CD4-positive, alpha-beta T cell treated with Interleukin-4 for 1 hour (primary cell): Measurements from ENCODE around the gene PTS.

Experiments
- DNase-seq, 2 donors: peaks; one replicate each; pipeline ENCODE4 v3.0.0-alpha.2; 2020 to 2022

PTS gene

GRCh38 chr11:112222303-112222702 is 3.9 kb upstream of the PTS start:
- no peak for DNase-seq

GRCh38 chr11:112223121-112223520 is 3.1 kb upstream of the PTS start:
- DNase-seq, result no peak

- DNase-seq, result no peak
These were observed 2.3 kb upstream of the PTS start for GRCh38 chr11:112223754-112224532.

- DNase-seq, result no peak
These were observed 521 bp upstream of the PTS start for GRCh38 chr11:112225753-112226061.

- no peak for DNase-seq
These were observed 688 bp downstream of the PTS start for GRCh38 chr11:112226831-112227401.

GRCh38 chr11:112227471-112227870 is 1.2 kb downstream of the PTS start:
- DNase-seq, result no peak

GRCh38 chr11:112228706-112229105 is 2.5 kb downstream of the PTS start:
- no peak for DNase-seq

GRCh38 chr11:112229159-112229558 is 2.9 kb downstream of the PTS start:
- no peak for DNase-seq

GRCh38 chr11:112229746-112230433 is 3.7 kb downstream of the PTS start:
- no peak for DNase-seq

GRCh38 chr11:112231952-112232351 is 5.7 kb downstream of the PTS start:
- DNase-seq, result no peak

GRCh38 chr11:112235750-112236390 is 9.6 kb downstream of the PTS start:
- no peak for DNase-seq

GRCh38 chr11:112237451-112237850 is 11.2 kb downstream of the PTS start:
- DNase-seq, result no peak

GRCh38 chr11:112238041-112238440 is 11.8 kb downstream of the PTS start:
- no peak for DNase-seq

- DNase-seq, result no peak
These were observed 15.3 kb downstream of the PTS start for GRCh38 chr11:112241486-112241885.

- DNase-seq, result no peak
These were observed 21.0 kb downstream of the PTS start for GRCh38 chr11:112247201-112247600.

GRCh38 chr11:112248201-112248600 is 22.0 kb downstream of the PTS start:
- no peak for DNase-seq

- no peak for DNase-seq
These were observed 23.8 kb downstream of the PTS start for GRCh38 chr11:112249871-112250610.

- DNase-seq, result no peak
These were observed 27.5 kb downstream of the PTS start for GRCh38 chr11:112253605-112254242.

- no peak for DNase-seq
These were observed 29.0 kb downstream of the PTS start for GRCh38 chr11:112255067-112255720.

- DNase-seq, result no peak
These were observed 34.3 kb downstream of the PTS start, which contains the start of gene PLET1 for GRCh38 chr11:112260490-112260889. Gene PLET1 (minus strand): TSS chr11:112260860. CDS start chr11:112260589, 271 bp downstream.

GRCh38 chr11:112265659-112266409 is 39.6 kb downstream of the PTS start:
- no peak for DNase-seq
